GM18907 (cell line): Measurements from ENCODE around the gene ZNF439.
"Not testable (repeated sequence)": the region's sequence is repeated elsewhere in the genome, so short reads cannot be mapped to it uniquely, and the experiment has no call there.

ENCODE experiments used
- ATAC-seq: cut with Tn5 transposase; IDR thresholded peaks from one replicate; pipeline ENCODE4 v1.9.1; 2021; ENCODE audit warnings: mild to moderate bottlenecking, moderate library complexity; ENCODE audit not compliant: unreplicated experiment

ZNF439 gene

DNA sequence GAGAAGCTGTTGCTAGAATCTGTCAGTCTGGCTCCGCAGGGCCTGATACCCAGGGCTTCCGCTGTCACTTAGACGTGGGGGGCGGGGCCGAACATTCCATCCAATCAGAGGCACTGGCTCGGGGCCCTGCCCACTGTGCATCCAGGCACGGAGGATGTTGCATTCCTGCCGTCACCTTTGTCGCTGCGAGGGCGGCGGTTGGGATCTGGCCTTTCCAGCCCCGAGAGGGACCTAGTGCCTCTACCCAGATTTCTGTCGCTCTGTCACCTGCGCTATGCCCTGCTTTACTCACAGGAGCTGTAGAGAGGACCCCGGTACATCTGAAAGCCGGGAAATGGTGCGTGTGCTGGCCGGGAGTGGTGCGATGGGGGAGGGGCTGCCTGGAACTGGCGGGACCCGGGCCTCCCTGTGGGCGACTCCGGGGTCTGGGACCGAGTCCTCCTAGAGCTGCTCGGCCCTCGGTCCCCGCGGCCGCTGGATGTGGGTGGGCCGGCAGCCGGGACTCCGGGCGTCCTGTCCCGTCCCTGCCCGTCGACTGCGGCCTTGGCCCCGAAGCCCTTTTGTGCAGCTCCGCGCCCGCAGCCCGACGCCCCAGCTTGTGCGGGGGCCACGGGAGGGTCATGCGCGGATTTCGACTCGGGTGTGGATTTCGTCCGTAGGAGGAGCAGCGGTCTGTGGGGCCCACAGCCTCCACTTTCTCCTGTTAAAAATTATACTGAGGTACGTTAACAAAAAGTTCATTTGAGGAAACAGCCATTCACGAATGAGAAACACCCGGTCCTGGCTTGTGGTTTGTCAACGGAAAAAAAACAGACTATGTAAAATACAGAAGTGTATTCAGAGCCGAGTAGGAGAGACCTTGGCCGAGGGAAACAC lies at the start of gene ZNF439:
Gene ZNF439 (plus strand): TSS at position 133 of the 876 bp plus-strand sequence. CDS start 142 bp downstream, at position 275.
- peak; percentile 79 for ATAC-seq

- ATAC-seq, result no peak
Measured at GRCh38 chr19:11806354-11807098, 42.0 kb upstream of the ZNF439 start.

DNA sequence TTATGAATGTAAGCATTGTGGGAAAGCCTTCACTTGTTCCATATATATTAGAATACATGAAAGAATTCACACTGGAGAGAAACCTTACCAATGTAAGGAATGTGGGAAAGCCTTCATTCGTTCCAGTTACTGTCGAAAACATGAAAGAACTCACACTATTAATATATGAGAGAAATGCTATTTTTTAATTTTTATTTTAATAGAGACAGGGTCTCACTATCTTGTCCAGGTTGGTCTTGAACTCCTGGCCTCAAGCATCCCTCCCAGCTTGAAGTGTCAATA lies 41.5 kb upstream of the ZNF439 start:
- ATAC-seq, result no peak

DNA sequence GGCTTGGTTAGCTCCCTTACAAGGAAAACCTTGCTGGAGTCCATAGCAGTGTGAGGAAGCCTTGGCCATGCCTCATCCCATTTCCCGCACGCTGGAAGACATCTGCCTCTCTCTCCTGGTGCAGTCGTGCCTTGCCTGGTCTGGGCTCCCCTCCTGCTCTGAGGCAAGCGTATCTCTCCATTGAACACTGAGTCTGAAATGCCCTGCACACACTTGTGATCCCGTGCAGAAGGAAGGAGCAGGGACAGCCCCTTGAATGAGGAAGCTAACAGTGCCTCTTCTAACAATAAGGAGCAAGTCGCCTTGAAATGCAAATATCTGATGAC lies 34.9 kb upstream of the ZNF439 start:
- peak; percentile 47 for ATAC-seq

DNA sequence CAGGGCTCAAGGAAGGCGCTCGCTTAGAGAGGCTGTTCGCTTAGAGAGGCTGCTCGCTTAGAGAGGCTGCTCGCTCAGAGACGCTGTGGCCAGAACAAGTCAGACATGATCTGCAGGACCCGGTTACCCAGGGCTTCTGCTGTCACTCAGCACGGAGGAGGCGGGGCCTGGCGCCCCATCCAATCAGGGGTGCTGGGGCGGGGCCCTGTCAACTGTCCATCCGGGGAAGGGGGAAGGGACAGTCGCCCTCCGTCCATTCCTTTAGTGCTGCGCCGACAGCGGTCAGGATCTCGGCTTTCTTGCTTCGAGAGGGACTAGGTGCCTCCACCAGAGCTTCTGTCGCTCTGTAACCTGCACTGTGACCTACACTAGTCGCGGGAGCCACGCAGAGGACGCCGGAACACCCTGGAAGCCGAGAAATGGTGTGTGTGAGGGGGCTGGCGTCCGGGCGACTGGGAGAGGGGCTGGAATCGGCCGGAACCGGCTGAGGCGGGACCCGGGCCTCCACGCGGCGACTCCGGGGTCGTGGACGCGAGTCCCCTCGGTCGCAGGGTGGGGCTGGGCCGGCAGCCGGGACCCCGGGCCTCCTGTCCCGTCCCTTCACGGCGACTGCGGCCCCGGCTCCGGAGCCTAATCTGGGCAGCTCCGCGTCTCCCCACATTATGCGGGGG lies 34.4 kb upstream of the ZNF439 start, which contains the start of gene ZNF440:
Gene ZNF440 (plus strand): TSS at position 245 of the 671 bp plus-strand sequence. CDS start 175 bp downstream, at position 420.
- peak; percentile 96 for ATAC-seq

- ATAC-seq, result peak; percentile 23
Measured at GRCh38 chr19:11814700-11815035, 33.9 kb upstream of the ZNF439 start.

GRCh38 chr19:11821474-11822109 lies 26.9 kb upstream of the ZNF439 start:
- ATAC-seq, result no peak

GRCh38 chr19:11828957-11829876 lies 19.3 kb upstream of the ZNF439 start:
- ATAC-seq, result not testable (repeated sequence)

DNA sequence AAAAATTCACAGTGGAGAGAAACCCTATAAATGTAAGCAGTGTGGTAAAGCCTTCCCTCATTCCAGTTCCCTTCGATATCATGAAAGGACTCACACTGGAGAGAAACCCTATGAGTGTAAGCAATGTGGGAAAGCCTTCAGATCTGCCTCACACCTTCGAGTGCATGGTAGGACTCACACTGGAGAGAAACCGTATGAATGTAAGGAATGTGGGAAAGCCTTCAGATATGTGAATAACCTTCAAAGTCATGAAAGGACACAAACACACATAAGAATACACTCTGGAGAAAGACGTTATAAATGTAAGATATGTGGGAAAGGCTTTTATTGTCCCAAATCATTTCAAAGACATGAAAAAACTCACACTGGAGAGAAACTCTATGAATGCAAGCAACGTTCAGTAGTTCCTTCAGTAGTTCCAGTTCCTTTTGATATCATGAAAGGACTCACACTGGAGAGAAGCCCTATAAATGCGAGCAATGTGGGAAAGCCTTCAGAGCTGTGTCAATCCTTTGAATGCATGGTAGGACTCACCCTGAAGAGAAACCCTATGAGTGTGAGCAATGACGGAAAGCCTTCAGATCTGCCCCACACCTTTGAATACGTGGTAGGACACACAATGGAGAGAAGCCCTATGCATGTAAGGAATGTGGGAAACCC lies 16.1 kb upstream of the ZNF439 start:
- no peak for ATAC-seq

GRCh38 chr19:11833541-11833940 lies 15.0 kb upstream of the ZNF439 start:
- no peak for ATAC-seq

- not testable (repeated sequence) for ATAC-seq
Measured at GRCh38 chr19:11835626-11836066, 12.9 kb upstream of the ZNF439 start.

GRCh38 chr19:11843722-11844121 lies 4.8 kb upstream of the ZNF439 start:
- no peak for ATAC-seq

DNA sequence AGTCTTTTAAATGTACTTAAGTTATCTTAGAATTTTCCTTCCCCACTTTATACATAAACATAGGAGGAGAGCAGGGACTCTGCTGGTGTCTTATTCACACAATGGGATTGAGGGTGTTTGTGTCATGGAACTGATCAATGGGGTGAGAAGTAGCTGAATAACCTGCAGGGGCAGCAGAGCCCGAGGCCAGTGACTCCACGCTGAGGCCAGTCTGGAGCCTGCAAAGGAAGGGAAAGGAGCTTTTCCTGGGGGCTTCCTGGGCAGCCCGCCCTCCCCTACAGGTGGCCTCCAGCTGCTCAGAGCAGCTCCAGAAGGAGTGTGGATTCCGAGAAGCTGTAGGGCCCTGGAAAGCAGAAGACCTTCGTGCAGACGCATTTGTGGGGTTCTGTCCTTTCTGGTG lies 911 bp upstream of the ZNF439 start:
- not testable (repeated sequence) for ATAC-seq

DNA sequence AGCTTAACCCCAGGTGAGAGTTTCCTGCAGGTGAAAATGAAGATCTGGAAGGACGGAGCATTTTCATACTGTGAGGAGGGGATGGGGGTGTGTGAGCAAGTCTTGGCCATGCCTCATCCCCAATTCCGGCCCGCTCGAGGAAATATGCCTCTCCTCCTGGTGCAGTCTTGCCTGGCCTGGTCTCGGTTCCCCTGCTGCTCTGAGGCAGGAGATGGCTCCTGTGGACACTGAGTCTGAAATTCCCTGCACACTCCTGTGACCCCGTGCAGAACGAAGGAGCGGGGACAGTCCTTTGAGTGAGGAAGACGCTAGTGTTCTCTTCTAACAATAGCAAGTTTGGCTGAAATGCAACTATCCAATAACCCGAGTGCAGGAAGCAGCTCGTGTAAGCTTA lies 329 bp upstream of the ZNF439 start:
- no peak for ATAC-seq

- ATAC-seq, result not testable (repeated sequence)
Measured at GRCh38 chr19:11850289-11850688, 1.8 kb downstream of the ZNF439 start.

- ATAC-seq, result no peak
Measured at GRCh38 chr19:11853358-11853757, 4.8 kb downstream of the ZNF439 start.

DNA sequence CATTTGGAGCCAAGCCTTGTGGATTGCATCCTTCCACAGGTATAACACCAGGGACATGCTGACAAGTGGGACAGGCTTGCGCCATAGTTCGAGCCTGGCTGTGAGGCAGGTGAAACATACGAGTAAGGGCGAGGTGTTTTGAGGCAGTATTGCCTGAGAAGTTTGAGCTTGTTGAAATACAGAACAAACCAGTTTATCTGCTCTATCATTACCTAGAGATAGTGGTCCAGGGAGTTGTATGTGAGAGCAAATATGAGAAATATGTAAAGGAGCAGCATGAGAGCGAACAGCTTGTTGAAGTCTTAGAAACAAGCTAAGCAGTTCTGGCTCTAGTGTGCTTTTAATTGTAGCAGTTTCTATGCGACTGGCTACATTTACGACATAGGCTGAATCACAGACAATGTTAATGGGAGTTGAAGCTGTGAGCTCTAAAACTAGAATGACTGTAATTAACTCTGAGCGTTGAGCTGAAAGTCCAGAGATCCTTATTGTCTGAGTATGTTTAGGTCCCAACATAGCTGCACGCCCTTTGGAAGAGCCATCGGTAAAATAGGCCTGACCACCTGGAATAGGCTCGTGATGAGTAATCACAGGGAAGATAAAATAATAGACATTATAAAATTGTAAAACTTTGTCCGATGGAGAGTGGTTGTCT lies 8.2 kb downstream of the ZNF439 start:
- ATAC-seq, result no peak

GRCh38 chr19:11860721-11861120 lies 12.2 kb downstream of the ZNF439 start:
- ATAC-seq, result no peak

DNA sequence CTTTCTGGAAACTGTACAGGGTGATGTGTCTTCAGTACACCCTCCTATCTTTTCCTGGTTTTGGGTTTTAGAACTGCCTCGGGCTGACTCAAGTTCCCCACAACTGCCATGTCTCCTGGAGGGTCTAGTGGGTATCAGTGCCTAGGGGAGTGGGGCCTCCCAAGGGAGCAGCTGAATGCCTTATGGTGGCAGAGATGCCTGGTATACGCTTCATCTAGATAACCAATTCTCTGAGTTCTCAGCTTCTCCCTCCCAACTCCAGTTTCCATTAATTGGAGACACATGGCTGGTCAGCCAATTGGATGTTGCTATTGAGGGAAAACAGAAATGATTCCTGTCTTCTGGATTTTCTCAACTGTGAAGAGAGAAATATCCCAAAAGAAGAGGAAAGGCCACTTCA lies 12.8 kb downstream of the ZNF439 start:
- no peak for ATAC-seq
